GM23248 (cell line): ENCODE results near the gene MTHFR. TPM values are rescaled to one million over a fixed set of nuclear protein-coding genes. Genes with fewer than 3 reads are reported as not detected.
A peak's percentile ranks its signal among the peaks of the same experiment; 100 is the strongest.

Source experiments
- DNase-seq: peaks from one replicate; pipeline ENCODE4 v3.0.0-alpha.2; 2015
- H2AFZ ChIP-seq: fragments of 200-600 bp; sonication (generic); 2 replicates; pipeline ENCODE4 v1.6.1; 2016; ENCODE audit warnings: antibody characterized with exemption
- H3F3A ChIP-seq: fragments of 200-600 bp; sonication (generic); 2 replicates; pipeline ENCODE4 v1.6.1; 2016; ENCODE audit warnings: mild to moderate bottlenecking, antibody characterized with exemption, mixed run types; ENCODE audit not compliant: insufficient read depth
- H3K27ac ChIP-seq: fragments of 200-600 bp; sonication (generic); 2 replicates; pipeline ENCODE4 v1.5.1; 2016; ENCODE audit warnings: mild to moderate bottlenecking
- H3K27me3 ChIP-seq: fragments of 200-600 bp; sonication (generic); replicated peaks from 2 replicates; pipeline ENCODE4 v1.6.1; 2016; ENCODE audit warnings: mild to moderate bottlenecking; ENCODE audit not compliant: insufficient read depth
- H3K36me3 ChIP-seq: fragments of 200-600 bp; sonication (generic); 2 replicates; pipeline ENCODE4 v1.6.1; 2016; ENCODE audit warnings: low read depth, mild to moderate bottlenecking
- H3K4me1 ChIP-seq: fragments of 200-600 bp; sonication (generic); 2 replicates; pipeline ENCODE4 v1.6.1; 2016; ENCODE audit warnings: mild to moderate bottlenecking; ENCODE audit not compliant: insufficient read depth
- H3K4me2 ChIP-seq: fragments of 200-600 bp; sonication (generic); one replicate; pipeline ENCODE4 v1.6.1; 2016; ENCODE audit warnings: mild to moderate bottlenecking; ENCODE audit not compliant: unreplicated experiment
- H3K4me3 ChIP-seq: fragments of 200-600 bp; sonication (generic); 2 replicates; pipeline ENCODE4 v1.5.1; 2016; ENCODE audit warnings: mild to moderate bottlenecking
- H3K79me2 ChIP-seq: fragments of 200-600 bp; sonication (generic); 2 replicates; pipeline ENCODE4 v1.6.1; 2016; ENCODE audit warnings: mild to moderate bottlenecking; ENCODE audit not compliant: insufficient read depth
- H3K9ac ChIP-seq: fragments of 200-600 bp; sonication (generic); 2 replicates; pipeline ENCODE4 v1.6.1; 2016; ENCODE audit warnings: mild to moderate bottlenecking
- H3K9me2 ChIP-seq: fragments of 200-600 bp; sonication (generic); 2 replicates; pipeline ENCODE4 v1.6.1; 2016; ENCODE audit warnings: mixed run types, mild to moderate bottlenecking, moderate library complexity; ENCODE audit not compliant: insufficient read depth
- H3K9me3 ChIP-seq: fragments of 200-600 bp; sonication (generic); one replicate; pipeline ENCODE4 v1.6.1; 2017; ENCODE audit warnings: low read depth
- H4K20me1 ChIP-seq: fragments of 200-600 bp; sonication (generic); 2 replicates; pipeline ENCODE4 v1.6.0; 2016; ENCODE audit not compliant: insufficient read depth
- EZH2 ChIP-seq: fragments of 200-600 bp; sonication (generic); IDR thresholded peaks from 2 replicates; pipeline ENCODE4 v1.6.1; 2018; ENCODE audit warnings: antibody characterized with exemption, mild to moderate bottlenecking; ENCODE audit not compliant: insufficient read depth, poor library complexity, severe bottlenecking
- EZH2phosphoT487 ChIP-seq: fragments of 200-600 bp; sonication (generic); IDR thresholded peaks from 2 replicates; pipeline ENCODE4 v1.6.1; 2018; ENCODE audit warnings: antibody characterized with exemption, moderate library complexity, mild to moderate bottlenecking, low read depth; ENCODE audit not compliant: insufficient read depth
- WGBS, 2 experiments: methylation state at CpG; one replicate each; pipeline ENCODE4 v1.1.6; 2015 to 2017; ENCODE audit warnings: low lambda C conversion rate in 2 of 2, low coverage in 1 of 2; ENCODE audit errors: missing lambda C conversion rate in 2 of 2; 5-methylcytosine and 5-hydroxymethylcytosine counted together
- in situ Hi-C: fragments of 300-500 bp; cut with MboI; formaldehyde crosslinking; loops from 2 replicates; pipeline ENCODE4 v1.15.0; 2020
- polyA plus RNA-seq: library from polyadenylated mRNA; unstranded; fragments of >200 nt; fragmentation: Nextera tagmentation; extraction: Ambion mirVana; gene quantifications from 2 replicates; pipeline ENCODE4 v1.2.1, GENCODE V29; 2016
- total RNA-seq: library from RNA; depleted of rRNA; stranded (reverse); fragments of >200 nt; shearing (Covaris generic); gene quantifications from 2 replicates; pipeline ENCODE4 v1.2.3, GENCODE V29; 2014

MTHFR gene
- total and polyA plus RNA-seq, 2 experiments from 2014 or later: 5.1 to 16.1 TPM

GRCh38 chr1:11850156-11850555 is 44.4 kb upstream of the MTHFR start:
- Histone ChIP-seq H3F3A (no peaks in the 10 kb centered on the region), H3K4me1 (no peaks in the 10 kb centered on the region), H3K36me3 (no peaks in the 10 kb centered on the region), H3K9ac (no peak overlapping the region), H3K27me3 (no peaks in the 10 kb centered on the region; the same call in none of the 2 replicates), H3K9me2 (no peaks in the 10 kb centered on the region), H3K4me2 (no peak overlapping the region), H2AFZ (no peak overlapping the region), H4K20me1 (no peaks in the 10 kb centered on the region), H3K4me3 (no peak overlapping the region), H3K79me2 (no peaks in the 10 kb centered on the region), H3K9me3 (no peaks in the 10 kb centered on the region), H3K27ac (no peak overlapping the region)
- in situ Hi-C loops: no loop called here
- no peak for DNase-seq
- 25 to 30% methylated on average over 11 of the region's 11 CpGs for WGBS, 2 experiments
- TF ChIP-seq EZH2phosphoT487 (no peak), EZH2 (no peak)

- no peak overlapping the region for H3K27ac ChIP-seq
- no peak overlapping the region for H3K4me3 ChIP-seq
- no peak for TF ChIP-seq EZH2
- TF ChIP-seq EZH2phosphoT487: no peak
- H2AFZ ChIP-seq: no peak overlapping the region
- H3F3A ChIP-seq: no peaks in the 10 kb centered on the region
- no peak for DNase-seq
- H3K79me2 ChIP-seq: no peaks in the 10 kb centered on the region
- no peak overlapping the region for H3K9ac ChIP-seq
- H3K4me1 ChIP-seq: no peaks in the 10 kb centered on the region
- no peak overlapping the region for H3K4me2 ChIP-seq
- H3K9me2 ChIP-seq: no peaks in the 10 kb centered on the region
- H3K36me3 ChIP-seq: no peaks in the 10 kb centered on the region
- no peaks in the 10 kb centered on the region for H4K20me1 ChIP-seq
- no peaks in the 10 kb centered on the region for H3K9me3 ChIP-seq
- whole genome bisulfite sequencing, 2 experiments: 36 to 40% methylated on average over 9 of the region's 9 CpGs
- in situ Hi-C loops: no loop called here
- H3K27me3 ChIP-seq: no peaks in the 10 kb centered on the region; the same call in 1 of the 2 replicates
These were observed 42.6 kb upstream of the MTHFR start for GRCh38 chr1:11848373-11848700.

GRCh38 chr1:11847667-11848372 is 42.1 kb upstream of the MTHFR start, which contains the start of gene NPPA:
TSS of gene NPPA (minus strand) at chr1:11847783. CDS start at chr1:11847684, 99 bp downstream.
- H4K20me1 ChIP-seq: no peaks in the 10 kb centered on the region
- H3K9ac ChIP-seq: no peak within 1 kb of the TSS
- no peaks in the 10 kb centered on the region for H3K9me3 ChIP-seq
- H3K4me1 ChIP-seq: no peaks in the 10 kb centered on the region
- H2AFZ ChIP-seq: no peak within 1 kb of the TSS
- DNase-seq: no peak
- no peaks in the 10 kb centered on the region for H3K36me3 ChIP-seq
- no peaks in the 10 kb centered on the region; the same call in 1 of the 2 replicates for H3K27me3 ChIP-seq
- TF ChIP-seq EZH2phosphoT487 (no peak), EZH2 (no peak)
- H3K27ac ChIP-seq: no peak within 1 kb of the TSS
- 49 to 50% methylated on average over 18 of the region's 18 CpGs for WGBS, 2 experiments
- H3K4me3 ChIP-seq: no peak within 1 kb of the TSS
- no peak within 1 kb of the TSS for H3K4me2 ChIP-seq
- no peaks in the 10 kb centered on the region for H3K79me2 ChIP-seq
- H3K9me2 ChIP-seq: no peaks in the 10 kb centered on the region
- no peaks in the 10 kb centered on the region for H3F3A ChIP-seq
- in situ Hi-C loops: no loop called here

GRCh38 chr1:11845641-11846335 is 40.0 kb upstream of the MTHFR start:
- H3K9ac ChIP-seq: no peak overlapping the region
- in situ Hi-C loops: no loop called here
- peaks cover 11% of the 10 kb centered on the region; the same call in 1 of the 2 replicates for H3K36me3 ChIP-seq
- 70 to 73% methylated on average over 5 of the region's 5 CpGs for WGBS, 2 experiments
- no peaks in the 10 kb centered on the region for H3K9me2 ChIP-seq
- H3K4me1 ChIP-seq: no peaks in the 10 kb centered on the region
- H3K27ac ChIP-seq: no peak overlapping the region
- no peaks in the 10 kb centered on the region for H3F3A ChIP-seq
- no peak overlapping the region for H2AFZ ChIP-seq
- no peak overlapping the region for H3K4me2 ChIP-seq
- DNase-seq: peak; percentile 34
- H3K9me3 ChIP-seq: no peaks in the 10 kb centered on the region
- H3K4me3 ChIP-seq: no peak overlapping the region
- H3K79me2 ChIP-seq: no peaks in the 10 kb centered on the region
- TF ChIP-seq EZH2phosphoT487 (no peak), EZH2 (no peak)
- no peaks in the 10 kb centered on the region for H3K27me3 ChIP-seq
- H4K20me1 ChIP-seq: no peaks in the 10 kb centered on the region
